DND-41 (cell line): Measurements from ENCODE around the gene FAM227B.

Experiments
- ATAC-seq: fragments of 200-7000 bp; cut with Tn5 transposase; 3 replicates; pipeline ENCODE4 v1.9.1; 2021; ENCODE audit warnings: low read depth; ENCODE audit not compliant: insufficient read depth
- DNase-seq: peaks from one replicate; pipeline ENCODE4 v3.0.0-alpha.2; 2020
- H2AFZ ChIP-seq: 2 replicates; pipeline ENCODE4 v1.6.0; 2012; ENCODE audit warnings: low read depth, low read length
- H3K27ac ChIP-seq: 2 replicates; pipeline ENCODE4 v1.5.1; 2012; ENCODE audit warnings: low read length, inconsistent platforms
- H3K27me3 ChIP-seq: fragments of 200-600 bp; sonication (generic); 2 replicates; pipeline ENCODE4 v1.6.0; 2012; ENCODE audit warnings: low read length, mild to moderate bottlenecking, inconsistent platforms; ENCODE audit not compliant: insufficient read depth, poor library complexity
- H3K36me3 ChIP-seq: 2 replicates; pipeline ENCODE4 v1.5.1; 2012; ENCODE audit warnings: low read length, inconsistent platforms; ENCODE audit not compliant: insufficient read depth
- H3K4me1 ChIP-seq: 2 replicates; pipeline ENCODE4 v1.5.1; 2012; ENCODE audit warnings: mild to moderate bottlenecking, low read length; ENCODE audit not compliant: insufficient read depth
- H3K4me2 ChIP-seq: 2 replicates; pipeline ENCODE4 v1.6.0; 2012; ENCODE audit warnings: mild to moderate bottlenecking, moderate library complexity, low read length, inconsistent platforms; ENCODE audit not compliant: insufficient read depth
- H3K4me3 ChIP-seq, 2 experiments: fragments of 200-600 bp in 1 of 2; shearing (Covaris generic) in 1 of 2; 2 replicates each; pipeline ENCODE4 v1.5.1; 2012 to 2016; ENCODE audit warnings: inconsistent platforms in 2 of 2, low read length in 2 of 2, mild to moderate bottlenecking in 2 of 2, low read depth in 1 of 2, moderate library complexity in 1 of 2
- H3K79me2 ChIP-seq: 2 replicates; pipeline ENCODE4 v1.6.0; 2012; ENCODE audit warnings: low read length, inconsistent platforms; ENCODE audit not compliant: insufficient read depth
- H3K9ac ChIP-seq: 2 replicates; pipeline ENCODE4 v1.6.0; 2012; ENCODE audit warnings: low read depth, mild to moderate bottlenecking, inconsistent platforms, low read length, moderate library complexity
- H3K9me3 ChIP-seq: 2 replicates; pipeline ENCODE4 v1.5.1; 2012; ENCODE audit warnings: low read length, moderate library complexity, mild to moderate bottlenecking, inconsistent platforms; ENCODE audit not compliant: insufficient read depth, severe bottlenecking
- H4K20me1 ChIP-seq: 2 replicates; pipeline ENCODE4 v1.6.0; 2012; ENCODE audit warnings: low read length; ENCODE audit not compliant: insufficient read depth
- CTCF ChIP-seq: IDR thresholded peaks from 2 replicates; pipeline ENCODE4 v1.5.1; 2012; ENCODE audit warnings: borderline replicate concordance, low read length, moderate library complexity, mild to moderate bottlenecking; ENCODE audit not compliant: poor library complexity, severe bottlenecking; ENCODE audit errors: extremely low read depth
- EZH2 ChIP-seq: IDR thresholded peaks from 3 replicates; pipeline ENCODE4 v1.6.1; 2012; ENCODE audit warnings: borderline replicate concordance, low read depth, mild to moderate bottlenecking, moderate library complexity, low read length, inconsistent platforms; ENCODE audit not compliant: severe bottlenecking

Gene FAM227B

DNA sequence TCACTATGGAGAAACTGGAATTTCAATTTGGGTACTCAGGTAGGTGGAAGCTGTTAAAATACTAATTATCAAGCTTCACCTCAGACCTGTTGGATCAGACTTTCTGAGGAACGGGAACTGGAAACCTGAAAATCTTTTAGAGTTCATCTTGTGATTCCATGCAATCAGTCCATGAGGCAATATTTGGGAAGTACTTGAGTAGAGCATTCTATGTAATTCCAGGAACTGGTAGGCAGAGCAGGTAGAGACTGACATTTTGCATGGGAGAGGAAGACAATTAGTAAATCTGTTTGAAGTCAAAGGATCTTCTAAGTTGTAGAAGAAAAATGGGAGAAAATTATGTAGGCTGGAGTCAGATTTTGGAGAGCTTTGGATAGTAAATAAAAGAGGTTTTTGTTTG, 154.5 kb downstream of the FAM227B start:
- H3K27me3 ChIP-seq = no peaks in the 10 kb centered on the region
- DNase-seq = no peak
- H3K4me3 ChIP-seq = no peak overlapping the region
- H3K9ac ChIP-seq = no peak overlapping the region
- TF ChIP-seq CTCF (no peak), EZH2 (no peak)
- no peak overlapping the region for H2AFZ ChIP-seq
- no peaks in the 10 kb centered on the region for H3K4me1 ChIP-seq
- H3K79me2 ChIP-seq = no peaks in the 10 kb centered on the region
- H3K36me3 ChIP-seq = no peaks in the 10 kb centered on the region
- H4K20me1 ChIP-seq = no peaks in the 10 kb centered on the region
- H3K9me3 ChIP-seq = no peaks in the 10 kb centered on the region
- H3K4me2 ChIP-seq = no peak overlapping the region
- ATAC-seq = no peak
- H3K27ac ChIP-seq = no peak overlapping the region

- ATAC-seq (no peak), DNase-seq (no peak)
- H3K27me3 ChIP-seq = no peaks in the 10 kb centered on the region
- TF ChIP-seq EZH2 (no peak), CTCF (no peak)
- H3K79me2 ChIP-seq = no peaks in the 10 kb centered on the region
- no peak overlapping the region for H3K9ac ChIP-seq
- no peaks in the 10 kb centered on the region for H3K4me1 ChIP-seq
- no peak overlapping the region for H3K4me2 ChIP-seq
- H3K36me3 ChIP-seq = no peaks in the 10 kb centered on the region
- no peak overlapping the region for H2AFZ ChIP-seq
- H4K20me1 ChIP-seq = no peaks in the 10 kb centered on the region
- no peaks in the 10 kb centered on the region for H3K9me3 ChIP-seq
- no peak overlapping the region for H3K27ac ChIP-seq
- no peak overlapping the region for H3K4me3 ChIP-seq
Measured at GRCh38 chr15:49464522-49464921, 156.1 kb downstream of the FAM227B start.

- H3K9me3 ChIP-seq = no peaks in the 10 kb centered on the region
- no peak for DNase-seq
- no peak overlapping the region for H2AFZ ChIP-seq
- no peaks in the 10 kb centered on the region for H3K4me1 ChIP-seq
- no peak for ATAC-seq
- H3K79me2 ChIP-seq = no peaks in the 10 kb centered on the region
- TF ChIP-seq EZH2 (no peak), CTCF (no peak)
- H3K27me3 ChIP-seq = no peaks in the 10 kb centered on the region
- no peaks in the 10 kb centered on the region for H4K20me1 ChIP-seq
- no peak overlapping the region for H3K4me3 ChIP-seq
- no peak overlapping the region for H3K4me2 ChIP-seq
- no peak overlapping the region for H3K27ac ChIP-seq
- no peaks in the 10 kb centered on the region for H3K36me3 ChIP-seq
- no peak overlapping the region for H3K9ac ChIP-seq
Measured at GRCh38 chr15:49462232-49462844, 158.3 kb downstream of the FAM227B start.

- no peak overlapping the region for H3K9ac ChIP-seq
- no peak for ATAC-seq
- no peak for DNase-seq
Measured at GRCh38 chr15:49460411-49460941, 160.1 kb downstream of the FAM227B start.

More at GRCh38 chr15:49460411-49460941, 160.1 kb downstream of the FAM227B start:
- Histone ChIP-seq H3K4me2 (no peak overlapping the region), H2AFZ (no peak overlapping the region), H3K36me3 (no peaks in the 10 kb centered on the region), H3K27ac (no peak overlapping the region), H3K79me2 (no peaks in the 10 kb centered on the region), H3K4me1 (no peaks in the 10 kb centered on the region), H3K4me3 (no peak overlapping the region), H3K27me3 (no peaks in the 10 kb centered on the region), H4K20me1 (no peaks in the 10 kb centered on the region), H3K9me3 (no peaks in the 10 kb centered on the region)
- TF ChIP-seq EZH2 (no peak), CTCF (no peak)
